CD14-positive monocyte (primary cell): Measurements from ENCODE around the gene TPRG1L. TPM values are rescaled to one million over a fixed set of nuclear protein-coding genes. Genes with fewer than 3 reads are reported as not detected.

Experiments
- DNase-seq, 3 donors: peaks; one replicate each; pipeline ENCODE4 v3.0.0-alpha.2; 2011 to 2022
- H2AFZ ChIP-seq: 2 replicates; pipeline ENCODE4 v1.6.0; 2012; ENCODE audit warnings: mild to moderate bottlenecking, low read depth, low read length, inconsistent platforms; ENCODE audit not compliant: insufficient read depth, poor library complexity, severe bottlenecking
- H3K27ac ChIP-seq, 2 donors: 1 replicate in 1 of 2; 2 replicates in 1 of 2; pipeline ENCODE4 v1.5.1; 2012 to 2013; ENCODE audit warnings: low read length in 2 of 2, control low read depth in 1 of 2, inconsistent platforms in 1 of 2, low read depth in 1 of 2, mild to moderate bottlenecking in 1 of 2
- H3K27me3 ChIP-seq, 2 donors: one replicate each; pipeline versions ENCODE4 v1.6.0 to v1.6.1; 2011 to 2013; ENCODE audit warnings: low read length in 2 of 2; ENCODE audit not compliant: control insufficient read depth in 2 of 2, insufficient read depth in 2 of 2
- H3K36me3 ChIP-seq, 2 donors: replicated peaks in 1 of 2; 1 replicate in 1 of 2; 2 replicates in 1 of 2; pipeline versions ENCODE4 v1.5.1 to v1.6.1; 2012 to 2013; ENCODE audit warnings: low read length in 2 of 2, control low read depth in 1 of 2, inconsistent platforms in 1 of 2, mild to moderate bottlenecking in 1 of 2; ENCODE audit not compliant: insufficient read depth in 2 of 2, control insufficient read depth in 1 of 2
- H3K4me1 ChIP-seq, 2 donors: 1 replicate in 1 of 2; 2 replicates in 1 of 2; pipeline versions ENCODE4 v1.5.1 to v1.6.1; 2012 to 2013; ENCODE audit warnings: low read length in 2 of 2, control low read depth in 1 of 2, inconsistent platforms in 1 of 2, mild to moderate bottlenecking in 1 of 2, moderate library complexity in 1 of 2; ENCODE audit not compliant: insufficient read depth in 2 of 2, control insufficient read depth in 1 of 2
- H3K4me2 ChIP-seq: replicated peaks from 2 replicates; pipeline ENCODE3; 2012; ENCODE audit warnings: low read length, moderate library complexity, mild to moderate bottlenecking; ENCODE audit not compliant: poor library complexity, severe bottlenecking; ENCODE audit errors: extremely low read depth
- H3K4me3 ChIP-seq, 3 experiments: fragments of 200-600 bp in 1 of 3; sonication (generic) in 1 of 3; replicated peaks in 1 of 3; 1 replicate in 2 of 3; 2 replicates in 1 of 3; pipeline ENCODE4 v1.5.1; 2011 to 2013; ENCODE audit warnings: low read length in 3 of 3, mild to moderate bottlenecking in 3 of 3, control low read depth in 2 of 3, low read depth in 2 of 3, inconsistent platforms in 1 of 3, moderate library complexity in 1 of 3
- H3K79me2 ChIP-seq: 2 replicates; pipeline ENCODE4 v1.6.0; 2012; ENCODE audit warnings: mild to moderate bottlenecking, control low read depth, inconsistent platforms, low read length, moderate library complexity; ENCODE audit not compliant: insufficient read depth
- H3K9ac ChIP-seq: 2 replicates; pipeline ENCODE4 v1.6.0; 2017; ENCODE audit warnings: low read length, mild to moderate bottlenecking; ENCODE audit not compliant: insufficient read depth, poor library complexity, severe bottlenecking
- H3K9me3 ChIP-seq, 2 donors: replicated peaks in 1 of 2; 1 replicate in 1 of 2; 2 replicates in 1 of 2; pipeline versions ENCODE4 v1.5.1 to v1.6.1; 2012 to 2013; ENCODE audit warnings: low read length in 2 of 2, control low read depth in 1 of 2; ENCODE audit not compliant: control insufficient read depth in 1 of 2, insufficient read depth in 1 of 2
- H4K20me1 ChIP-seq: 2 replicates; pipeline ENCODE4 v1.6.0; 2012; ENCODE audit warnings: mild to moderate bottlenecking, low read length, control low read depth, moderate library complexity; ENCODE audit not compliant: insufficient read depth
- H3K27ac Mint-ChIP-seq, 7 donors: one replicate each; pipeline ENCODE4 v1.8.0; 2020; ENCODE audit warnings: mild to moderate bottlenecking in 7 of 7, mixed read lengths in 7 of 7, moderate library complexity in 6 of 7, inconsistent platforms in 2 of 7
- H3K27me3 Mint-ChIP-seq, 3 donors: one replicate each; pipeline ENCODE4 v1.8.0; 2021 to 2022; ENCODE audit warnings: low read depth in 3 of 3, mild to moderate bottlenecking in 3 of 3, mixed read lengths in 3 of 3, moderate library complexity in 3 of 3, inconsistent platforms in 1 of 3
- H3K36me3 Mint-ChIP-seq, 2 donors: one replicate each; pipeline ENCODE4 v1.8.0; 2020; ENCODE audit warnings: mixed read lengths in 2 of 2, inconsistent platforms in 1 of 2, mild to moderate bottlenecking in 1 of 2
- H3K4me1 Mint-ChIP-seq: one replicate; pipeline ENCODE4 v1.8.0; 2020; ENCODE audit warnings: mild to moderate bottlenecking, mixed read lengths
- H3K4me3 Mint-ChIP-seq, 2 donors: one replicate each; pipeline ENCODE4 v1.8.0; 2020; ENCODE audit warnings: mild to moderate bottlenecking in 2 of 2, mixed read lengths in 2 of 2, moderate library complexity in 1 of 2
- H3K9me3 Mint-ChIP-seq, 7 donors: one replicate each; pipeline ENCODE4 v1.8.0; 2020 to 2022; ENCODE audit warnings: mixed read lengths in 7 of 7, mild to moderate bottlenecking in 6 of 7, moderate library complexity in 6 of 7, inconsistent platforms in 2 of 7
- WGBS: methylation state at CpG from one replicate; pipeline ENCODE4 v1.1.5; 2013; ENCODE audit warnings: missing lambda C conversion rate; ENCODE audit not compliant: insufficient coverage; 5-methylcytosine and 5-hydroxymethylcytosine counted together
- intact Hi-C, 2 donors: fragments of 100-400 bp; cut with micrococcal nuclease; formaldehyde crosslinking; loops; one replicate each; pipeline versions ENCODE4 v1.15.0 to v1.15.1; 2023
- polyA plus RNA-seq, 3 donors: library from polyadenylated mRNA; depleted of rRNA in 1 of 3; unstranded in 2 of 3; stranded (reverse) in 1 of 3; fragments of 300-500 nt in 2 of 3; fragments of >200 nt in 1 of 3; fragmentation: Illumina TruSeq in 2 of 3; gene quantifications; 1 replicate in 2 of 3; 2 replicates in 1 of 3; pipeline ENCODE4 v1.2.3, GENCODE V29; 2012 to 2021
- TF ChIP-seq, protein P1 (sequence below): fragments of 200-600 bp; IDR thresholded peaks from one replicate; pipeline ENCODE4 v1.8.0; 2022; ENCODE audit warnings: antibody characterized with exemption, mild to moderate bottlenecking

Gene TPRG1L
- polyA plus RNA-seq, 3 donors, result 16.1 to 19.7 (median 18.5) TPM

DNA sequence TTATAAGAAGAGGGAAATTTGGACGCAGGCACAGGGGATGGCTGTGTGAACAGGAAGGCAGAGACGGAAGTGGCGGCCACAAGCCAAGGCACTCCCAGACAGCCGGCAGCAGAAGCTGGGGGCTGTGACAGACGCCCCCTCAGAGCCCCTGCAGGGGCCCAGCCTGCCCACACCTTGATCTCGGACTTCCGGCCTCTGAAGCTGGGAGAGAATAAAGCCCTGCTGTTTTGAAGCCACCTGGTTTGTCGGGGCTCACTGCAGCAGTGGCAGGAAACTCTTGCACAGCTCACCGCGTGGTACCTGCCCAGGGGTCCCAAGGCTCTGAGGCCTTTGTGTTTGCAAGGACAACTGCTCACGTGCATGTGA is 27.2 kb upstream of the TPRG1L start:
- Mint-ChIP-seq H3K27me3 (peaks cover 8 to 13% (median 9%) of the 10 kb centered on the region in 3 donors), H3K4me3 (peak overlapping the region; percentile 76 to 88), H3K27ac (no peak overlapping the region), H3K4me1 (peaks cover 22% of the 10 kb centered on the region), H3K36me3 (no peaks in the 10 kb centered on the region), H3K9me3 (no peaks in the 10 kb centered on the region)
- peak overlapping the region; percentile 71 for H3K4me2 ChIP-seq
- H3K9ac ChIP-seq, result peak overlapping the region; percentile 49
- H3K27ac ChIP-seq, result no peak overlapping the region
- peak in 2 of 3 donors; percentile 26 to 28 for DNase-seq
- intact Hi-C loops, result loop anchor here in 1 of 2 donors (10.0 kb wide), 1 partner anchor 153 kb away; no protein-coding TSS in a partner anchor
- no peaks in the 10 kb centered on the region for H3K27me3 ChIP-seq
- TF ChIP-seq, protein P1, sequence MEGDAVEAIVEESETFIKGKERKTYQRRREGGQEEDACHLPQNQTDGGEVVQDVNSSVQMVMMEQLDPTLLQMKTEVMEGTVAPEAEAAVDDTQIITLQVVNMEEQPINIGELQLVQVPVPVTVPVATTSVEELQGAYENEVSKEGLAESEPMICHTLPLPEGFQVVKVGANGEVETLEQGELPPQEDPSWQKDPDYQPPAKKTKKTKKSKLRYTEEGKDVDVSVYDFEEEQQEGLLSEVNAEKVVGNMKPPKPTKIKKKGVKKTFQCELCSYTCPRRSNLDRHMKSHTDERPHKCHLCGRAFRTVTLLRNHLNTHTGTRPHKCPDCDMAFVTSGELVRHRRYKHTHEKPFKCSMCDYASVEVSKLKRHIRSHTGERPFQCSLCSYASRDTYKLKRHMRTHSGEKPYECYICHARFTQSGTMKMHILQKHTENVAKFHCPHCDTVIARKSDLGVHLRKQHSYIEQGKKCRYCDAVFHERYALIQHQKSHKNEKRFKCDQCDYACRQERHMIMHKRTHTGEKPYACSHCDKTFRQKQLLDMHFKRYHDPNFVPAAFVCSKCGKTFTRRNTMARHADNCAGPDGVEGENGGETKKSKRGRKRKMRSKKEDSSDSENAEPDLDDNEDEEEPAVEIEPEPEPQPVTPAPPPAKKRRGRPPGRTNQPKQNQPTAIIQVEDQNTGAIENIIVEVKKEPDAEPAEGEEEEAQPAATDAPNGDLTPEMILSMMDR, result no peak
- H3K4me3 ChIP-seq, result peak overlapping the region in 2 of 3 experiments; percentile 16 to 67
- peaks cover 20 to 24% of the 10 kb centered on the region in 2 donors for H3K4me1 ChIP-seq
- no peaks in the 10 kb centered on the region for H4K20me1 ChIP-seq
- no peaks in the 10 kb centered on the region for H3K79me2 ChIP-seq
- peak overlapping the region; percentile 76 for H2AFZ ChIP-seq
- no peaks in the 10 kb centered on the region for H3K36me3 ChIP-seq
- WGBS, result 0% methylated on average over 11 of the region's 11 CpGs
- no peaks in the 10 kb centered on the region for H3K9me3 ChIP-seq

DNA sequence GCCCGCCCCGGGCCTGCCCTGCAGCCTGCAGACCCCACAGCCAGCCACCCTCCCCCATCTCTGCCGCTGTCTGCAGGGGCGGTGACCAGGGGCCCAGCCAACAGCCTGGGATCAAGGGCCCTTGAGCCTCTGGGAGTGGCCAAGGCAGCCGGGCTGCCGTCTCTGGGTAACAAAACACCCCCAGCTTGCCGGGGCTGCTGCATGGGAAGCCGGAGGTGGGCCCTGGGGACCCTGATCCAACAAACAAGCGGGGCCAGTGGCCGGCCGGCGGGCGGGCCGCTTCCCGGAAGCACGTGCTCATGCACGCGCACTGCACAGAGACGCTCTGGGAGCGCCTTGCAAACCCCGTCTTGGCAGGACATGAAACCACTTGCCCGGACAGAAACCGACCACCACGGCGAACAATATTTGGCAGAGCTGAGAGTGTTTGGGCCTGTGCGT is 26.7 kb upstream of the TPRG1L start:
- TF ChIP-seq, protein P1, result no peak
- H3K79me2 ChIP-seq, result no peaks in the 10 kb centered on the region
- H2AFZ ChIP-seq, result peak overlapping the region; percentile 76
- H3K27ac ChIP-seq, result no peak overlapping the region
- H3K9me3 Mint-ChIP-seq, result no peaks in the 10 kb centered on the region
- H3K36me3 ChIP-seq, result no peaks in the 10 kb centered on the region
- H3K4me3 ChIP-seq, result peak overlapping the region in 2 of 3 experiments; percentile 16 to 67
- intact Hi-C loops, result loop anchor here in 1 of 2 donors (10.0 kb wide), 1 partner anchor 153 kb away; no protein-coding TSS in a partner anchor
- no peak for DNase-seq
- H3K36me3 Mint-ChIP-seq, result no peaks in the 10 kb centered on the region
- H3K27me3 ChIP-seq, result no peaks in the 10 kb centered on the region
- no peak overlapping the region for H3K27ac Mint-ChIP-seq
- H3K9ac ChIP-seq, result peak overlapping the region; percentile 49
- H4K20me1 ChIP-seq, result no peaks in the 10 kb centered on the region
- peaks cover 20 to 24% of the 10 kb centered on the region in 2 donors for H3K4me1 ChIP-seq
- peak overlapping the region; percentile 71 for H3K4me2 ChIP-seq
- WGBS, result 18% methylated on average over 23 of the region's 26 CpGs
- peaks cover 8 to 13% (median 9%) of the 10 kb centered on the region in 3 donors for H3K27me3 Mint-ChIP-seq
- peak overlapping the region; percentile 76 to 88 for H3K4me3 Mint-ChIP-seq
- no peaks in the 10 kb centered on the region for H3K9me3 ChIP-seq
- H3K4me1 Mint-ChIP-seq, result peaks cover 25% of the 10 kb centered on the region
